NCI-H2171 (cell line): ENCODE measurements around the gene BPIFB2.

Experiments
- DNase-seq: peaks from one replicate; lab custom pipeline; 2025; lab: John Stamatoyannopoulos, UW

Gene BPIFB2

DNA sequence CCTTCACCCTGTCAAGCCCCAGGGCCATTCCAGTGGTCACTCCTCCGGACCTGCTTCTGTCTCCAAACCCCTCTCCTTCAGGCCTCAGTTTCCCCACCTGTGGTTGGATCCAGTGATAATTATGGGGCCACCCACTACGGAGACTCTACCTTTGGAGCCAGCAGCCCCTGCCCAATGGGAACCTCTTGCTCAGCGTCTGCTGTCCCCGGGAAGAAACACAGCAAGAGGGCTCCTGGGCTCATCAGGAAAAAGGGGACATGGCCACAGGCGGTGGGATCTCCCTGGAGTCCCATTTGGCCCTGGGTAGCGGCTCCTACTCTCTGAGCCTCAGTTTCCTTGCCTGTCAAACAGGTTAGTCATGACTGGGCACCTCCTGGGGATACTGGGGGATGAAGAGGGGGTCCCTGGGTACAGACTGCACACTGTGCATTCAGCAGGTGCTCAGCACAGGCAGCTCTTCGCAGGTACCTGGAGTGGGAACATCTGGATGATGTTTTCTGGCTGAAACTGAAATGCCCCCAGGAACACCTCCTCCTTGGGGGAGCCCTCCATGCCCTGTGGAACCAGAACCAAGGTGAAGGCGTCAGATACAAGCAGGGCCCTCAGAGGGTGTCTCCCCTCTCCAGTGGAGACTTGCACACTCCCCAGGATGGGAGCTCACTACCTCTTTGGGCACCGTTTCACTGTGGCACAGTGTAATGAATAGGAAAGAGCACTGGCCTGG lies 22.7 kb upstream of the BPIFB2 start:
- DNase-seq, result no peak

DNA sequence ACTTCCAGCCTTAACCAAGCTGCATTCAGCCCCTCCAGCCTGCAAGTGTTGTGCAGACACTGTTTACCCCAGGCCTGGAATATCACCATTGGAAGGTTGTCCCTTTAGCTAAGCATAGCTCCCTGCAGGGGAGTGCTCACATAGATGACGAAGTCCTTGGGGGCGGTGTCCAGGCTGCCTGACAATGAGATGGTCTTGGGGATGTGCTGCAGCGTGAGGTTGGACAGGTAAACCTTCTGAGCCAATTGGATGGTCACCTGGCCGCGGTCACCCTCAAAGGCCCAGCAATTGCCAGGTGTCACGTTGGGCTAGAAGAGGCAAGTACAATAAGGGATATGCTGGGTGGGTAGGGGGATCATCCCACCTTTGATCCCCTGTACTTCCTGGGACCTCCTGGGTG lies 21.9 kb upstream of the BPIFB2 start:
- no peak for DNase-seq

- no peak for DNase-seq
Observed at GRCh38 chr20:32986331-32986966, 21.1 kb upstream of the BPIFB2 start.

- no peak for DNase-seq
Observed at GRCh38 chr20:32987044-32987825, 20.3 kb upstream of the BPIFB2 start.

DNA sequence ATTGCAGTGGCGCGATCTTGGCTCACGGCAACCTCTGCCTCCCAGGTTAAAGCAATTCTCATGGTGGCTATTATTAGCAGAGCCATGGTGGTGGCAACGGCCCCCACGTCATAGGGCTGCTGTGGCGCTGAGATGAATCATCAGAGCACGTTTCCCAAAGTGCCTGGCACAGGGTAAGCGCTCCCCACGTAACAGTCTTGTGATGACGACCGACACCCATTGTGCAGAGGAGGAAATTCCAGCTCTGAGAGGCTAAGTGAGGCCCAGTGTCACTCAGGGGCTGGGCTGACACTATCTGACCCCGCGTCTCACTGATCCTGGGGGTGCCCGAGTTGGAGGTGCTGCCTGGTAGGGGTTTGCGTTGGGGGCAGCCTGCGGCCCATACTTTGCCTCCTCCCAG lies 19.5 kb upstream of the BPIFB2 start:
- no peak for DNase-seq

GRCh38 chr20:32989507-32990283 lies 17.8 kb upstream of the BPIFB2 start:
- DNase-seq, result no peak

DNA sequence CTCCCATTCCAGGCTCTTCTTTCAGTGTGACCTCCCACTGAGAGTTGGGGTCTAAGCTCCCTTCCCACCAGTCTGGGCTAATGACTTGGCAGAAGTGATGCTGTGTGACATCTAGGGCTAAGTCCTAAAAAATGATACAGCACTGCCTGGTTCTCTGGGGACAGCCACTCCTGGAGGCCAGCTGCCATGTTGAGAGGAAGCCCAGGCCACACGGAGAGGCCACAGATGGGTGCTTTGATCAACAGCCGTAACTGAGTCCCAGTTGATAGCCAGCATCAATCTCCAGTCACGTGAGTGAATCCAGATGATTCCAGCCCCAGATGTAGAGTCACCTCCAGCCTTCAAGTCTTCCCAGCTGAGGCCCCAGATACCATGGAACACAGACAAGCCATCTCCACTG lies 17.1 kb upstream of the BPIFB2 start:
- DNase-seq, result no peak

- no peak for DNase-seq
Observed at GRCh38 chr20:32991383-32991782, 16.1 kb upstream of the BPIFB2 start.

DNA sequence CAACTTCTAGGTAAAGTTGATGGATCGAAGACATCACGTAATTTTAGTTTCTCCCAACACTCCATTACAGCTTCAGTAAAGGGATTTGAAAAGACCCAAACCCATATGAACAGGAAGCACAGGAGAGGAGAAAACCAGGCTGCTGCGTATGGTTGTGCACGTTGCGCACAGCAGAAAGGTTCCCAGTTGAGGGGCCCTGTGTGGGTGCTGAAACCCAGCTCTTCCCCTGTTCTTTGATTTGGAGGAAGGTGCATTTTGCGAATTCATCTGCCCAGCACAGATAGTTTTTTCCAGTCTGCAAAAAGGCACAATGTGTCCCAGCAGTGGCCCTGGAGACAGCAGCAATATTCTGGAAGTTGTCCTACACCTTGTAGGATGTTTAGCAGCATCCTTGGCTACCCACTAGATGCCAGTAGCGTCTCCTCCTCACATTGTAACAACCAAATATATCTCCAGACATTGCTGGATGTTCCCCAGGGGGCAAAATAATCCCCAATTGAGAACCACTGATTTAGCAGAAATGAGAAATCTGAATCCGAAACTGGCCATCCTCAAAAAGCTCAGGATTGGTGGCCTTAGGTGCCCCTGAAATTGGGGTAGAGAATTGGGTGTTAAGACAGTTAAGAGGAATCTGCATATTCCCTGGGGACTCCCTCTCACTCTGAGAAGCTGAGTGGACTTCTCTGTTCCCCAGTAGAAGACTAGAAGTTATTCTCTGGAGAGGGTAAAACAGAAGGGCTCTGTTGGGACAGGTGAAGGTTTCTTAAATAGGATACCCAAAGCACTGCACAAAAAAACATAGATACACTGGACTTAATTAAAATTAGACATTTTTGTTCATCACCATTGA lies 15.5 kb upstream of the BPIFB2 start:
- no peak for DNase-seq

DNA sequence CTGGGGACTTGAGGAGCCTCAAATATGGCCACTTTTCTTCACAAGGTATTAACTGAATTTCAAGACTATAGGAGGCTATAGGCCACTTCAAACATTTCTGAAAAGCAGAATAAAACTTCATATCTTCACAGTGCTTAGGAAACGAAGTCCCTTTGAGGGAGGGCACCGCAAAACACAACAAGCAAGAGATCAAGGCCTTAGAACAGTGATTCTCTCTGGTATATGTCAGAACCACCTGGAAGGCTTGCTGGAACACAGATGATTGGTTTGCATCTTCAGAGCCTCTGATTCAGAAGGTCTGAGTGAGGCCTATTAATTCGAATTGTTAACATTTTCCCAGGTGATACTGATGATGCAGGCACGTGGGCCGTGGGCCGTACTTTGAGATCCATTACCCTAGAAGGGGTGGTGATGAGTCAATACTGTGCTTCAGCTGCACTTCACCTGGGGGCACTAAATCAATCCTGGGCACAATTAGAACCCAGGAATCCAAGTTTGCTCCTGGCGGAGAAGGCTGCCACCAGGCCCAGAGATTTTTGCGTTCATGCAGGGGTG lies 13.9 kb upstream of the BPIFB2 start:
- no peak for DNase-seq

GRCh38 chr20:32995802-32996201 lies 11.7 kb upstream of the BPIFB2 start:
- no peak for DNase-seq

- no peak for DNase-seq
Observed at GRCh38 chr20:32997431-32997830, 10.1 kb upstream of the BPIFB2 start.

DNA sequence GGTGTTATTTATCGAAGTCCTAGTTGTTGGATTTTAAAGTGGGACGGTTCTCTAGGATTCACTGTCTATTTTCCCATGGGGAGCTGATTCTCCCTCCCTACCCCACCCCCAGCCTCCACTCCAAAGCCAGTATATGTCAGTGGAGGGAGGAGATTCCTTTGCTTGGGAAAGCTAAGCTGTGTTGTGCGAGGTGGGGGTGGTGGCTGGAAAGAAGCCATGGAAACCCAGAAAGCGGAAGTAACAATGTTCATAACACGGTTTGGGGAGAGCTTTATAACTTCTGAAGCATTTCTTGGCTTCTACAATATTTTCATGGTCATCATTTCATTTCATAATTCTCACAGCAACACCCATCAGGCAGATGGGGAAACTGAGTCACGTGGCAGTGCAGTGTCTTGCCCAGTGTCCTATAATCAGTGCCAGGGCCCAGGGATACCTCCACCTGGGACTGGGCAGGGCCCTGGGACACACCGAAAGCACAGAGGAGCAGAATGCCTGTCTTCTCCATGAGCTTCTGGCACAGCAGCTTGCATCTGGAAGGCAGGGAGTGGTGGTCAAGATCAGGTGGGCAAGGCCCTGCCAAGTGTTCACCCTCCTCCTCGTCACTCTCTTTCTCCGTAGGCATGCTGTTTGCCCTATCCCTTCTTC lies 7.8 kb upstream of the BPIFB2 start:
- DNase-seq, result no peak

DNA sequence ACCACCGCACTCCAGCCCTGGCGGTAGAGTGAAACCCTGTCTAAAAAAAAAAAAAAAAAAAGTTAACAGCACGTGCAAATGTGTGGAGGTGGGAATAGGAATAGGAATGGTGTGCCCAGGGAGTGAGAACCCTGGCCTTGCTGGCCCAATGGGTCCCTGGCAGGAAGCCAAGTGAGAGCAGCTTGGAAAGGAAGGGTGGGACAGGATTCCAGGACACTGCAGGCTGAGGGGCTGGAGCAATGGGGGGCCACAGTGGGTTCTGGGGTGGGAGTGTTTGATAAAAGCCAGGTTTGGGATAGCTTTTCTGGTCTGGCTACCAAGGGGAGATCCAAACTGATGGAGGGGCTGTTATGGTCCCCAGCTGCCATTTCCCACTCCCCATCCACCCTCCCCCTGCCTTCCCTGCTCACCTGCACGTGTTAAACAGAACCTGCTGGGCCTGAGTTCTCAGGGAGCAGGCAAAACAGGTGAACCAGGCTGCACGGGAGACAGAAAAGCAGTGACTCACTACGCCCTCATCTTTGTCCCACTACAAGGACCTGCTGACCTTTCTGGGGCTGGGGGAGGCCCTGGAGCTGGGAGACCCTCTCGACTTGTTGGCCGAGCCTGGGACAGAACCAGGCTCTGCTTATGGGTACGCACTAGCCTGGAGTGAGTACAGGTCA lies 6.6 kb upstream of the BPIFB2 start:
- DNase-seq, result no peak

- DNase-seq, result no peak
Observed at GRCh38 chr20:33002087-33002808, 5.3 kb upstream of the BPIFB2 start.

DNA sequence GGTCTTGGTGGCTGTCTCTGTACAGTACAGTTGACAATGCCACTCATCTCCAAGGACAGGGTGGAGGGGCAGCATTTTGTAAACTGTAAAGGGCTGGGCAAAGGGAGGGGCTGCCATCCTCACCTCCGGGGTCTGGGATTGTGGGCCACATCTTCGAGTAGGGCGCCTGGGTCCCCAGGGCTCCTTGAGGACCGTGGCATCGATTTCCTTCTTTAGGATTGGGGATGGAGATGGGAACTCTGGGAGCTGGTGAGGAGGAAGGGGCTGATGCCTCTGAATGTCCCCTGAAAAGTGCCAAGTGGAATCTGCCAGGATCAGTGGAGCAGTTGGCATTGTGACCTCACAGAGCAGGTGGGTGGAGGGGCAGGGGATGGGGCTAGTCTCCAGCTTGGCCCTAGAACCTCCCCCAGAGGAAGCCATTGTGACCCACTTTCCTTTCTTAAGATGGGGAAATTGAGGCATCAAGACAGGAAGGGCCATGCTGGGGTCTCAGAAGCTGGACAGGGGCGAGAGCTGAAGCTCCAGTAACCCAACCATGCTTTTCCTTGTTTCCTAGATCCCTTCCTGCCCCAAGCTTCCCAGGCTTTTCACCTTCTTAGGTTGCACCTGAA lies 3.3 kb upstream of the BPIFB2 start, which contains the start of gene SUN5:
Gene SUN5 (minus strand): TSS at position 293 of the 611 bp plus-strand sequence. CDS start 93 bp downstream, at position 200.
- DNase-seq, result no peak

DNA sequence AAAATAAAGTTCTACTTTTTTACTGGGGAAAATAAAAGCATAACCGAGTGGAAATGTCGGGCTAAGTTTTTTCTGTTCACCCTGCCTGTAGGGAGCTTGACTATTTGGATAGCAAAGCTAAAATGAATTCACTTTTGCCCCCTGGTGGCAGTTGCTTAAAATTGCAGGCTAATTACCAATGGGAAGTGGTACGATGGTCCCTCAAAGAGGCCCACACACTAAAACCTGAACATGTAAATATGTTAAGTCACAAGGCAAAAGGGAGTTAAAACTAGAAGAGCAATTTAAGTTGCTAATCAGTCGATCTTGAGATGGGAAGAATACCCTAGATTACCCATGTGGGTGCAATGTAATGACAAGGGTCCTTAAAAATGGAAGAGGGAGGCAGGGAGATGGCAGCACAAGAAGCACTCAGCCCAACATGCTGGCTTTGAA lies 2.4 kb upstream of the BPIFB2 start:
- no peak for DNase-seq

DNA sequence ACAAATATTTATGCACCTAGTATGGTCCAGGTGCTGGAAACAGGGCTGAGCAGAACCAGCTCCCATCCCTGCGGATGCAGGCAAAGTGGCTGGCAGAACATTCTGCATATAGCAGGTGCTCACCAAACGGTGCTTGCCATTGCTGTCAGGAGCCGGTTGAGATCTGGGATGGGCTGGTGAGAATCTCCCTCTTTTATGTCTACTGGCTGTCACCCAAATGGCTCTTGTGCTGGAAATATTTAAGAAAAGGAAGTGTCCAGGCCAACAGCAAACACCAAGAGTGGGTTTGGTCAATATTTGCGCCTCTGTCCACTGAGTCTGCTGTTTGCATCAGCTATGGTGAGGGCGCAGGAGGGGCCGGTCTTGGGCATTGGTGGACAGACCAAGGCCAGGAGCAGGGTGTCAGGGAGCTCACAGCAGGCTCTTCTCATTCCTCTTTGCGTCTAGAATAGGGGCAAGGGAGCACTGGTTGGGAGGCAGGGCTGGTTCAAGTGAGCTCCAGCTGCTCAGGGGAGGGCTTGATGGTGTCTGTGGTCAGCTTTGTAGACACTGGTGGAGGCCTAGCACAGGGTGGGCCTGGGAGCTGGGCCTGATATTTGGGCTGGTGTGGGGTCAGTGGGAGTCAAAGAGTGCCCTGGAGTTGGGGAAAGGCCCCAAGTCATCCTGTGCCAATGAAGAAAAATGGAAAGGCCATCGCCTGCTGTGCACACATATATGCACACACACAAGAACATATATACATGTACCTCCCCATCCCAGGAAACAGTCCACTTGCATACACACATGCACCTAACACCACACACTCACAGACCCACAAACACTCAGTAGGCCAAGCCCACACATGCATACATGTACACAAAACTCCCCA lies 1.4 kb upstream of the BPIFB2 start:
- no peak for DNase-seq
